Measurements from ENCODE around the gene GRIK4. TPM values are rescaled to one million over a fixed set of nuclear protein-coding genes. Genes with fewer than 3 reads are reported as not detected.

GRIK4 gene
- 0.74 and 1.6 TPM in 2 replicates for total RNA-seq
- polyA plus RNA-seq = 0.81 and 1.1 TPM in 2 replicates
- 0.61 and 0.71 TPM in 2 replicates for polyA plus RNA-seq (2011; cell fraction: cytosol; rRNA removed)
- 1.0 and 1.3 TPM in 2 replicates for polyA plus RNA-seq (2011; cell fraction: nucleus; rRNA removed)
- polyA plus RNA-seq (2012) = 0.25 and 0.54 TPM in 2 replicates
- 1.3 and 1.6 TPM in 2 replicates for polyA minus RNA-seq
- polyA minus RNA-seq (2011; cell fraction: cytosol; rRNA and poly(A)+ RNA removed) = not detected
- polyA minus RNA-seq (2011; cell fraction: nucleus; rRNA and poly(A)+ RNA removed) = 1.2 and 1.4 TPM in 2 replicates
- Bru-seq, nascent RNA = percentile 32 among the genes with signal in this experiment
- BruChase-seq, experiment 1, labeled RNA remaining after a 6-hour chase = percentile 29 among the genes with signal in this experiment
- BruChase-seq, experiment 2, labeled RNA remaining after a 2-hour chase = percentile 33 among the genes with signal in this experiment
- long read RNA-seq, partial matches to known transcripts = 1 of 7 reads
- long read RNA-seq, other reads (novel, unspliced or antisense) = 6 of 7 reads

DNA sequence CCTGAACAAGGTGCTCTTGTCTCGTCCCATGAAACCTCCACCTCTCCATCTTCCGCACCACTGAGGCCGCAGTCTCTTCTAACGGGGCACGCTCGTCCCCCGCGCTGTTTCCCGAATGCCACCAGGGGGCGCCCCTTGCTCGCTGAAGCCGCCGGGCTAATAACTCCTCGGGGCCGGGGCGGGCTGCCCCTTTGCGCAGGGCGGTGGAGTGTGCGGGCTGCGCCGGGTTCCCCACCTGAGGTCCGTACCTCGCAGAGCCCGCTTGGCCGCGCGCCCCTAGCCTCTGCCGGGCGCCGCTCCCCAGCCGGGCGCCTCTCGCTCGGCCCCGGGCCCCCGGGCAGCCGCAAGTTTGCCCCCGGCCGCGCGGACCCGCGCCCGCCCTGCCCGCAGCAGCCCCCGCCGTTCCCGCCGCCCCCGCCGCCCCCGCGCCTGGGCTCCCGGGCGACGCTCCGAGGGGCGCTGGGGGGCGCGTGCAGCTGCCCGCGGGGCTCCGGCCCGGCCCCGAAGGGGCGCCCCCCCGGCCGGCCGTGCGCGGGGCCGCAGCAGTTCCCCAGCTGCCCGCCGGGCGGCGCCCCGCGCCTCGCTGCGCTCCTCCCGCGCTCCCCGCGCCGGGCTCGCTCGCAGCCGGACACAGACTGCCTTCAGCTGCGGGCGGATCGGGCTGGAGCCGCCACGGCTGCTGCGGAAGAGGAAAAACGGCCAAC is at the start of gene GRIK4:
Gene GRIK4 (plus strand): TSS at position 633 of the 704 bp plus-strand sequence. CDS start 148,571 bp downstream, outside the sequence.
- CTCF ChIA-PET = interaction anchor here (0.6 to 8.1 kb wide), 45 partner anchors 9 to 1997 kb away, joined by 3 to 289 read pairs (median 4); no protein-coding TSS in a partner anchor
- H3K9ac ChIP-seq (replicated peaks; ENCODE audit: extremely low read depth, insufficient read depth, low read length) = no peak within 1 kb of the TSS
- no peaks in the 10 kb centered on the region for H3K9me1 ChIP-seq (replicated peaks; ENCODE audit: control insufficient read depth, extremely low read depth, insufficient read depth, low read length)
- FAIRE-seq = peak; percentile 68
- H2AFZ ChIP-seq (ENCODE audit: low read depth, low read length) = peak within 1 kb of the TSS; percentile 57
- no peaks in the 10 kb centered on the region for H3K4me1 ChIP-seq (ENCODE audit: control insufficient read depth, extremely low read depth, insufficient read depth, low read length)
- H3K4me2 ChIP-seq (ENCODE audit: insufficient read depth, low read length) = no peak within 1 kb of the TSS
- H3K27ac ChIP-seq (ENCODE audit: insufficient read depth, low read depth, low read length) = no peak within 1 kb of the TSS
- peaks cover 7 to 12% of the 10 kb centered on the region in 2 experiments for H3K27me3 ChIP-seq (ENCODE audit: control insufficient read depth in 2 of 2, insufficient read depth in 2 of 2, low read length in 2 of 2)
- no peaks in the 10 kb centered on the region for H3K36me3 ChIP-seq (ENCODE audit: control insufficient read depth in 2 of 2, extremely low read depth in 1 of 2, insufficient read depth in 2 of 2, low read length in 2 of 2)
- DNase-seq (ENCODE audit: low read depth, low spot score) = peak; percentile 64
- H3K79me2 ChIP-seq (ENCODE audit: control insufficient read depth, insufficient read depth, low read length) = no peaks in the 10 kb centered on the region
- no TSS peak for BruUV-seq (replicated peaks)
- H4K20me1 ChIP-seq (replicated peaks; ENCODE audit: control insufficient read depth, extremely low read depth, insufficient read depth, low read length) = no peaks in the 10 kb centered on the region
- TF ChIP-seq, protein P1, sequence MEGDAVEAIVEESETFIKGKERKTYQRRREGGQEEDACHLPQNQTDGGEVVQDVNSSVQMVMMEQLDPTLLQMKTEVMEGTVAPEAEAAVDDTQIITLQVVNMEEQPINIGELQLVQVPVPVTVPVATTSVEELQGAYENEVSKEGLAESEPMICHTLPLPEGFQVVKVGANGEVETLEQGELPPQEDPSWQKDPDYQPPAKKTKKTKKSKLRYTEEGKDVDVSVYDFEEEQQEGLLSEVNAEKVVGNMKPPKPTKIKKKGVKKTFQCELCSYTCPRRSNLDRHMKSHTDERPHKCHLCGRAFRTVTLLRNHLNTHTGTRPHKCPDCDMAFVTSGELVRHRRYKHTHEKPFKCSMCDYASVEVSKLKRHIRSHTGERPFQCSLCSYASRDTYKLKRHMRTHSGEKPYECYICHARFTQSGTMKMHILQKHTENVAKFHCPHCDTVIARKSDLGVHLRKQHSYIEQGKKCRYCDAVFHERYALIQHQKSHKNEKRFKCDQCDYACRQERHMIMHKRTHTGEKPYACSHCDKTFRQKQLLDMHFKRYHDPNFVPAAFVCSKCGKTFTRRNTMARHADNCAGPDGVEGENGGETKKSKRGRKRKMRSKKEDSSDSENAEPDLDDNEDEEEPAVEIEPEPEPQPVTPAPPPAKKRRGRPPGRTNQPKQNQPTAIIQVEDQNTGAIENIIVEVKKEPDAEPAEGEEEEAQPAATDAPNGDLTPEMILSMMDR (IDR thresholded peaks at IDR 0.05; ENCODE audit: extremely low read depth in 1 of 2, insufficient read depth in 1 of 2, low read depth in 1 of 2, low read length in 2 of 2) = peak; percentile 89 to 94
- TF ChIP-seq POLR2AphosphoS5 (IDR thresholded peaks at IDR 0.05; ENCODE audit: insufficient read depth, low read depth, low read length) (peak; percentile 4), MYC (IDR thresholded peaks at IDR 0.05; ENCODE audit: low read depth, low read length) (no peak), FOS (IDR thresholded peaks at IDR 0.05; ENCODE audit: borderline replicate concordance, insufficient read depth, low read length) (no peak)
- POLR2A ChIA-PET = no interaction called here
- dilution Hi-C loops (cut with MboI; ENCODE audit: extremely low pct_ligation_motif_present, low sequenced_read_pairs) = no loop called here
- H3K4me3 ChIP-seq (replicated peaks in 1 of 3; ENCODE audit: insufficient read depth in 1 of 3, low read depth in 1 of 3, low read length in 3 of 3) = peak within 1 kb of the TSS in 1 of 3 experiments; percentile 25
- intact Hi-C loops (cut with micrococcal nuclease) = loop anchor here (1.0 to 5.0 kb wide), 11 partner anchors 55 to 683 kb away; no protein-coding TSS in a partner anchor
- no peaks in the 10 kb centered on the region for H3K9me3 ChIP-seq (replicated peaks; ENCODE audit: control insufficient read depth, insufficient read depth, low read length)
